Stimulated activated CD8-positive, alpha-beta memory T cell treated with anti-CD3 and anti-CD28 coated beads, Interleukin-12 subunit alpha, Interleukin-12 subunit beta, amount 100 ng/mL, for 24 hours (primary cell): ENCODE measurements around the gene TTC31.

Experiments used
- DNase-seq: peaks from one replicate; pipeline ENCODE4 v3.0.0-alpha.2; 2020; ENCODE audit errors: extremely low read depth

Gene TTC31

DNA sequence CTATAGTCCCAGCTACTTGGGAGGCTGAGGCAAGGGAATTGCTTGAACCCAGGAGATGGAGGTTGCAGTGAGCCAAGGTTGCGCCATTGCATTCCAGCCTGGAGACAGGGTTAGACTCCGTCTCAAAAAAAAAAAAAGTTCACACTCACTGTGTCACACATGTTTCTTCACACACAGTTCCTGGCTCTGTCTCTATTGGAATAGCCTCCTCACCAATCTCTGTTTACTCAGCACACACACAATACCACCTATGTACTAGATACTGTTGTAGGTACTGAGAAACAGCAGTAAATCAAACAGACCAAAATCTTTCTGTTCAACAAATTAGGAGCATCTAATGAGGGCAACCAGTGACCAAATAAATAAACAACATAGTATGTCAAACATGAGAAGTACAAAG is 3.3 kb downstream of the TTC31 start:
- no peak for DNase-seq

DNA sequence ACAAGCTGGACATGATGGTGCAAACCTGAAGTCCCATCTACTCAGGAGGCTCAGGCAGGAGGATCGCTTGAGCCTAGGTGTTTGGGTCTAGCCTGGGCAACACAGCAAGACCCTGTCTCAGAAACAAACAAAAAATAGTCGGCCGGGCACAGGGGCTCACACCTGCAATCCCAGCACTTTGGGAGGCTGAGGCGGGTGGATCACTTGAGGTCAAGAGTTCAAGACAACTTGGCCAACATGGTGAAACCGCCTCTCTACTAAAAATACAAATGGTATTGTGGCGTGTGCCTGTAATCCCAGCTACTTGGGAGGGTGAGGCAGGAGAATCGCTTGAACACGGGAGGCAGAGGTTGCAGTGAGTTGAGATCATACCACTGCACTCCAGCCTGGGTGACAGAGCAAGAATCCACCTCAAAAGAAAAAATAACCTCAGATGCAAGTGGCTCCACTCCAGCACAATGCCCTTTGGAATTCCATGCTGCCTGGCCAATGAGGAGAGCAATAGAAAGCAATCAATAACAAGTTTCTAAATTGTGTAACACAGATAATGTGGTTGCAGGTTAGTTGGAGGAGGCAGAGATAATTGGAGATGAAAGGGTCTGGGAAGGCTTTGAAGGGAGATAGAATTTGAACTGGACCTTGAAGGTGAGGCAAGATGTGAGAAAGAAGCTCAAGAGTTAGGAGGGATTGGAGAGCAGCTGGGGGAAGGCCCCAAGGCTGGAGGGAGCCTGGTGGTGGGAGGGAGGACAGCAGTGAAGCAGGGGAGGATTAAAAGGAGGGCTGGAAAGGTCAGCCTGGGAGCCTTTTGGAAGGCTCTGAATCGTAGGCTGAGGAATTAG is 6.0 kb downstream of the TTC31 start:
- DNase-seq: no peak

DNA sequence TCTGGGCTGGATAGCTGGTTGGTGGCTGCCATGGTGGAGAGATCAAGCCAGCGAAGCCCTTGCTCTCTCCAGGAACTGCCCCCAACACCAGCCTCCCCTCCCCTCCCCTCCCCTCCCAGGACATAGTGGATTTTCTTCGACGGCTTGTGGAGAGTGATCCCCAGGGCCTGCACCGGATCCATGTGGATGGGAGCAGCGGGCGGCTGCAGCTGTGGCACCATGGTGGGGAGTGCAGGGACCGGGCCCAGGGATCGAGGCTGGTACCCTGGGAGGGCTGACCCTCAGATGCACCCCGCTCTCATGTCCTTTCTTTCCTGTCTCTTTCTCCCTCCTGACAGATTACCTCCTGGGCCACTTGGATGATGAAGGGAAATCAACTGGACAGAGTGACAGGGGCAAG is 7.0 kb downstream of the TTC31 start:
- no peak for DNase-seq

DNA sequence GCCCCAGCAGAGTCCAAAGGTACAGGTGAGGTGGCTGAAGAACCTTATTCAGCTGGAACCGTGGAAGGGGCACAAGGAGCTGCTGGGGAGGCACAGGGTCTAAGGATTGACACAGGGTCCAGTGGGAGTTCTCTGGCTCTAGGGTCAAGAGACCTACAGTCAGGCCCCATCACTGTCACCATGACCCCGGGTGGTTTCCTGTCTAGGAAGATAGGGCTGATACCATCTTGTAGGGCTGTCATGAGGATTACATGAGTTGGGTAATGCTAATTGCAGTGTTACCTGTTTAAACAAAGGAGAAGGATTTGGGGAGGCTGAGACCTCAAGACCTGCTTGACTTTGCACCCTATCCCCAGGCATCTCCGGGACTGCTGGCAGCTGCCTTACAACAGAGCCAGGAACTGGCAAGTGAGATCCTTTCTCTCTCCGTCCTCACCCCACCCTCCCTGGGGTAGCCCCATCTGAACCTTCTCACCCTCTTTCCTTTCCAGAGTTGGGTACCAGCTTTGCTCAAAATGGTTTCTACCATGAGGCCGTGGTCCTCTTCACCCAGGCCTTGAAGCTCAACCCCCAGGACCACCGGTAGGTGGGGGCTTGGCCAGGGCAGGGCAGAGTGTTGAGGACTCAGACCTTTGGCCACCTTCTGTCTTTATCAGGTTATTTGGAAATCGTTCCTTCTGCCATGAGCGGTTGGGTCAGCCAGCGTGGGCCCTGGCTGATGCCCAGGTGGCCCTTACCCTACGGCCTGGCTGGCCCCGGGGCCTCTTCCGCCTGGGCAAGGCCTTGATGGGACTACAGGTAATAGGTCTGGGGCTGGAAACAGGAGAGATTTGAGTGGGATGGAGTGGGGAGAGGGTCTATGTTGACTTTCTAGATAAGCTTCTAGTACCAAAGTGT is 9.0 kb downstream of the TTC31 start:
- no peak for DNase-seq

- DNase-seq: no peak
Measured at GRCh38 chr2:74493546-74493945, 10.7 kb downstream of the TTC31 start.

DNA sequence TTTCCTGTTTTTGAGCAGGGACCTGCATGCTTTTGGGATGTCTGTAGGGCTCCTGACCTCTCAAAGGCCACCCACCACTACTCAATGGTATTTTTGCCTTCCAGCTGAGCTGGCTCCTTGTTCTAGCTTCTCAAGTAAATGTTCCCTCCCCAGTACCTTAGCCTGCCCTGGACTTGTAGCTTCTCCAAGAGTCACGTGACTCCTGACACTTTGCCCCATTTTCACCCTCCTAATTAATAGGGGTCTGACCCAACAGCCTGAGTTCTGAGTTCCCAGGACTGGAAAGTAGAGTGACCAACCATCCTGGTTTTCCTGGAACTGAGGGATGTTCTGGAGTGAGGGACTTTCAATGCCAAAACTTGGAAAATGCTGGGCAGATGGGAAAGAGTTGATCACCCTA is 12.6 kb downstream of the TTC31 start:
- DNase-seq: no peak

- no peak for DNase-seq
Measured at GRCh38 chr2:74496997-74497776, 14.3 kb downstream of the TTC31 start.

DNA sequence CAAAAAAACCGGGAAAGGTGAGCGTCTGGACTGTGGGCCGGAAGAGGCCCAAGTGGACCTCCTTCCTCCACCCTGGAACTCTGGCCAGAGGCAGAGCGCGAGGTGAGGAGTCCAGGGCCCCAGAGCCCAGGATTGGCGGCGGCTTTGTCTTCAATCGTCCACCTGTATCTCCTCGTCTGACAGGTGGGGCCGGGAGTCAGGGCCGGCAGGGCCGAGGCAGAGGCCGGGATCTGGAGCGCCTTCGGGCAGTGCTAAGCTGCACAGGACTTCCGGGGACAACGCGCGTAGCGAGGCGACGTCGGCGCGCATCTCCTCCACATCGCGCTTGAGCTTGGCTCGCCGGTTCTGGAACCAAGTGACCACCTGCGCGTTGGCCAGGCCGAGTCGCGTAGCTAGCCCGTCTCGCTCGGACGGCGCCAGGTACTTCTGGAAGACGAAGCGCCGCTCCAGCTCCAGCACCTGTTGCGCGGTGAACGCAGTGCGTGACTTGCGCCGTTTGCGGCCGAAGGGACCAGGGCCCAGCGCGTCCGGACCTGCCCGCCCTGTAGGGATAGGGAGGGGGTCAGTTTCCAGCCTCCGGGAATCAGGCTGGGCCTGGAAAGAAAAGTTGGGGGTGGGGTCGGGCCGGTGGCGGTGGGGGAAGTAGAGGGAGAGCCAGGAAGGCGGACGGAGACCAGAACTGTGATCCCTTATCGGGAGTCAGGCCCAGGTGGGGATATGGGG is 15.1 kb downstream of the TTC31 start:
- no peak for DNase-seq

DNA sequence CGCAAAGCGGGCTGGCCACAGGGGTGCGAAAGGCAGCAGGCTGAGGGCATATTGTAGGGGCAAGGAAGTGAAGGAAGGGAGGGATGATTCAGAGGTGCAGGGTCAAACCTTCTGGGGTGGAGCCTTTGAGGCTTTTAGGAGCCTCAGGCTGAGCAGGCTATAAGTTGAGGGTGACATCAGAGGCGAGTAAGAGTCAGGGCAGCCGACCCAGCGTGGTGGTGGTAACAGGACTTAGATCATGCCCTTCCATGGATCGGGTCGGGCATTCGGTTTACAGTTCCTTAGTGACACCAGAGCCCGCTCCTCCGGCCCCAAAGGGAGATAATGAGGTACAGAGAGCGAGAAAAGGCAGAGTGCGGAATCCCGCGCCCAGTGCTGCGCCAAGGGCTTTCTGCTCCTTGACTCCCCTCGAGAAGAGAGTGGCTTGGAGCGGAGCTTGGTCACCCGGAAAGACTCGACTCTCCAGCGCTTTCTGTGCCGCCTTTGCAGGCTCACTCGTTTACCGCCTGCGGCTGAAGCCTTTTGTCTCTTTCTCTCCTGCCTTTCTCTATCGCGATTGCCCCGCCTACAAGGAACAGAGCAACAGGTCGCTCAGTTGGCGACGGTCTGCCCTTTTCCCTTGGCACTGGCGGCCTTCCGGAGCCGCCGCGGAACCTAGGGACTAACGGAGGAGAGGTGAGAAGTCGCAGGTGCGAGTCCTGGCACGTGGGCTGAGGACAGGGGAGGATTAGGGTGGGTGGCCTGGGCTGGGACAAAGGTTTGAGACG is 15.8 kb downstream of the TTC31 start:
- no peak for DNase-seq

DNA sequence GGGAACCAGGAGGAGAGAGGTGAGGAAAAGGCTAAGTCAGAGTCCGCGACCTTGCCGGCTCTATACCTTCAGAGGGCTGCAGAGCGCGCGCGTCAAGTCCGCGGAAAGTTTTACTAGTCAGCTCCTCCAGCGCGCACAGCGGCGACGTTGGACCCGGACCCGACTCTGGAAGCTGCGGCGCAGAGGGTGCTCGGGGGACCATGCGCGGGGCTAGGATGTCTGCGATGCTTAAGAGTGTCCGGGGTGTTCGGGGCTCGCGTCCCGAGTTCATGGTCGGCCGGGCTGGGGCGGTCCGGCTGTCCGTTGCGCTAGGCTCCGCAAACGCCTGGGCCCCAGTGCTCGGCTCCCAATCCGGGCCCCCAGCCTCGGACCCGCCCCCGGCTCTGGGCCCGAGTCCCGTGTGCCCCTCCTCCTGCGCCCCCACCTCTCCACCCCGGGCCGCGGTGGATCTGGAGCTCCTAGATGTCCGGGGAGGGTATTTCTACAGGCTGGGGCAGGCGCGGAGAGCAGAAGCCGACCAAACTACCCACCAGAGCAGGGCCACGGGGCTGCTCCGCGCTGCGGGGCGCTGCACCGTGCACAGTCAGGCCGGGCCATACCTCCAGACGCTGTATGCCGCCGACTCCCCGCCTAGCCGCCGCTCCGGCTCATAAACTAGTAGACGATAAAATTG is 16.5 kb downstream of the TTC31 start, which contains the start of gene LBX2:
TSS of gene LBX2 (minus strand) at position 337 of the 673 bp plus-strand sequence. CDS start at position 271, 66 bp downstream.
- no peak for DNase-seq

DNA sequence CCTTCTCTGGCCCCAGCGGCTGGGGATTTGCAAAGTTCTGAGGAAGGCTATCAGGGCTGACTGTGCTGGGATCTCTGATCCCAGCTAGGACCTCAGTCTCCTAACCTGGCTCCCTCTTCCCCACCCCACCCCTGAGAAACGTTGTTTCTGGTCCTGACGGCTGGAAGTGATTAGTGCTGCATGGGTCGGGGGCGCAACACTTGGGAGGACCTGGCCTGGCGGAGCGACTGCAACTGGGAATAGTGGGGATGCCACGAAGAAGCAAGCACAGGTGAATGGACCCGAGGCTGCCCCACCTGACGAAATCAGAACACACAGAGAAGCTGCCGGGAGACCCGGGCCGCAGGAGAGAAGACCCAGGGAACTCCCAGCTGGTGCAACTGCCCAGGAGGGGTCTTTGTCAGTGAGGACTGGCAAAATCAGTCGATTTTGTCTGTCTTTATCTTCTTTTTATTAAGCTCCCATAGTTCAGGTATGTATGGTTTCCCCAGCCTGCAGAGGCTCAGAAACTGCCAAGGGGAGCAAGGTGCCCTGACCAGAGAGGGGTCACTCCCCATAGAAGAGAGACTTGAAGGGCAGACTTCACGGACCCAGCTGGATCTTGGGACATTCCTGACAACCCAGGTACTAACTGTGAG is 17.2 kb downstream of the TTC31 start:
- no peak for DNase-seq

GRCh38 chr2:74500578-74500946 is 17.7 kb downstream of the TTC31 start:
- DNase-seq: no peak

DNA sequence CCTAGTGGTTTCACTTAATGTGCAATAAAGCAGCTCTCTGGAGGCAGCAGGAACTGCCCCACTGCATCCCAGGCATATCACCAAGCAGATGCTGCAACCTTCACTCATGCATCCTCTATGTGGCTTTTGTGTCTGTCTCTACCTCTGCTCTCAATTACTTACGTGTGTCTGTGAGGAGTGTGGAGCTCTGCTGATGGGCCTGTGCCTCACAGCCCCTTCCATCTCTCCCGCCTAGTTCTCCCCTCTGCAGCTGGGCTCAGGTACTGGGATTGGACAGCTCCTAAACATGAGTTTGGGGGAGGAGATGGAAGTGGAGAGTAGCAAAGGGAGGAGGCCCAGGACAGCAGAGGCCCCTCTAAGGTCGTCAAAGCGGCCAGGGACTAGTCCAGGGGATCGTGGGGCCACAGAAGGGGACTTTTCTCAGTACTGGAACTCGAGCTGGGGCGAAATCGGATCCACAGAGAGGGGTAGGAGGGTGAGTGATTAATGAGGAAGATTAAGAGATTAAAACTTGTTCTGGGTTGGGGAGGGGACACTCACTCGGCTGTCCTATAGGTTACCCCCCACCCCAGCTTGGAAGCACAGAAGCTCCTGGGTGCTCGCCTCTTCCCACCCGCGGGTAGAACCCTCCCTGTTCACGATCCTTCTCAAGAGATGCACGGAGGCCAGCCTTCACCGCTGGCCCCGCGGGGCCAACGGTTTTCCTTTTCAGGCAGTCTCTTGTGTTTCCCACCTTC is 18.6 kb downstream of the TTC31 start:
- no peak for DNase-seq

DNA sequence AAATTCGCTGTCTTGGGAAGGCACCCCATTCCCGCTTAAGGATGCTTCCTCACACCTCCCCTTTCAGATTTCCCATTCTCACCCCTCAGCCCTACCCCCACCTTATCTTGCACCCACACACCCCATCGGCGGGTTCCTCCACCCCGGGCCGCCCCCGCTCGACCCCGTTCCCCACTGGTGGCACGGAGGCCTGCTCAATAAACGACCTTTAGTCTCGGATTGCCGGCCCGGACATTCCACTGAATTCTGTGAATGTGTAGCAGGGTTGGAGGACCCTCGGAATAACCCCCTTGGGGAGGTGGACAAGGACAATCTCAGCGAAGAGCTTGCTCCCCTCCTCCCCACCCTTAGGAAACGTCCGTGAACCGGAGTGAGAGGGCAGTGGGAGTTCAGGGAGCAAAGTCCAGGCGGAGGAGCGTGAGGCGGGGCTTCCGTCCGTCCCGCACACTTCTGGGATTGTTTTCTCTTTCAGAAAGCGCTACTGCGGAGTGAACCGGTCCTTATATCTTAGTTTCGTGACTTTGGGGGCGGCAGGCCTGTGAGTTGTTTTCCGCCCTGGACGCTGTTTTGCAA is 19.4 kb downstream of the TTC31 start:
- no peak for DNase-seq

DNA sequence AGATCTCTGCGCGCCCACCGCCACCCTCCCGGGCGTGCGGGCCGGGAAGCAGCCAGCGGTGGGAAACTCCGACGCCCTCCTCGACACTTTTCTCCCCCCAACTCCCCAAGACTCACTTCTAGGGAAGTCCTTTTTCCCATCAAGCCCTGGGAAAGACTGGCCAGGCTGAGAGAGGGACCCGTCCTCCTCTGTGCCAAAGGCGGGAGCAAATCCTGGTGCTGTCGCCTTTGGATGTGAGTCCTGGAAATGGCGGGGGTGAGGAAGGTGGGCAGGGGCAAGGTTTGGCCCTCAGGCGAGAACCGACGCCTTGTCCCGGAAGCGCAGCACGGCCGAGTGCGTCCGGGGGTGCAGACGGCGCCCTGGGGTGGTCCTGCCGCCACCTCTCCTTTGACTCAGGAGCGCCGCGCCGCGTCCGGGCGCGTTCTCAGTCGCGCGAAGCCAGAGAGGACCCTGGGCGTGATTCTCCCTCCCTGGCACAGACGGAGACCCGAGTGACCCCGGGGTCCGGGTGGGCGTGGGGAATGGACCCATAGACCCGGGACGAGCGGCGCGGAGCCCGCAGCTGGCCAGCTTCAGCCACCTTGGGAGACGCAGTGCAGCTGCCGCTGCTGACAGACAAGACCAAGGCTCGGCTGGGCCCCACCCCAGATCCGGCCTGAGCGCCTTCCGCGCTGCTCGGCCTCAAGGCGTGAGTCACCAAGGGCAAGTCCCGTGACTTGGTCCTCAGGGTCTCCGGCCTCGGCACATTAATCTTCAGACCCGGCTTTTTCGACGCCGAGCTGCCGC is 20.0 kb downstream of the TTC31 start:
- no peak for DNase-seq

- no peak for DNase-seq
Measured at GRCh38 chr2:74503506-74504475, 20.9 kb downstream of the TTC31 start.
